ENCODE results near the gene UROS. TPM values are rescaled to one million over a fixed set of nuclear protein-coding genes. Genes with fewer than 3 reads are reported as not detected.

Gene UROS
- total RNA-seq, 4 donors from 2014 or later = 28.8 to 55.7 (median 44.6) TPM

- peaks cover 0 to 37% (median 5%) of the 10 kb centered on the region in 3 donors for H3K36me3 ChIP-seq
- no peaks in the 10 kb centered on the region for H3K27me3 ChIP-seq
- TF ChIP-seq, protein P1, sequence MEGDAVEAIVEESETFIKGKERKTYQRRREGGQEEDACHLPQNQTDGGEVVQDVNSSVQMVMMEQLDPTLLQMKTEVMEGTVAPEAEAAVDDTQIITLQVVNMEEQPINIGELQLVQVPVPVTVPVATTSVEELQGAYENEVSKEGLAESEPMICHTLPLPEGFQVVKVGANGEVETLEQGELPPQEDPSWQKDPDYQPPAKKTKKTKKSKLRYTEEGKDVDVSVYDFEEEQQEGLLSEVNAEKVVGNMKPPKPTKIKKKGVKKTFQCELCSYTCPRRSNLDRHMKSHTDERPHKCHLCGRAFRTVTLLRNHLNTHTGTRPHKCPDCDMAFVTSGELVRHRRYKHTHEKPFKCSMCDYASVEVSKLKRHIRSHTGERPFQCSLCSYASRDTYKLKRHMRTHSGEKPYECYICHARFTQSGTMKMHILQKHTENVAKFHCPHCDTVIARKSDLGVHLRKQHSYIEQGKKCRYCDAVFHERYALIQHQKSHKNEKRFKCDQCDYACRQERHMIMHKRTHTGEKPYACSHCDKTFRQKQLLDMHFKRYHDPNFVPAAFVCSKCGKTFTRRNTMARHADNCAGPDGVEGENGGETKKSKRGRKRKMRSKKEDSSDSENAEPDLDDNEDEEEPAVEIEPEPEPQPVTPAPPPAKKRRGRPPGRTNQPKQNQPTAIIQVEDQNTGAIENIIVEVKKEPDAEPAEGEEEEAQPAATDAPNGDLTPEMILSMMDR (IDR thresholded peaks at IDR 0.05) = no peak
- TF ChIP-seq POLR2A (IDR thresholded peaks at IDR 0.05) (no peak), EP300 (IDR thresholded peaks at IDR 0.05) (no peak)
- no peaks in the 10 kb centered on the region for H3K4me1 ChIP-seq
- no peaks in the 10 kb centered on the region for H3K9me3 ChIP-seq
- 77 to 79% methylated on average over 3 of the region's 3 CpGs for WGBS, 2 donors
- H3K27ac ChIP-seq = no peak overlapping the region
- H3K4me3 ChIP-seq = no peak overlapping the region
- no peak for DNase-seq (ENCODE audit: low spot score in 2 of 2)
These were observed 42.1 kb upstream of the UROS start for GRCh38 chr10:125865120-125865519.

GRCh38 chr10:125859128-125859817 lies 36.2 kb upstream of the UROS start:
- Histone ChIP-seq H3K9me3 (no peaks in the 10 kb centered on the region), H3K27me3 (no peaks in the 10 kb centered on the region), H3K4me3 (no peak overlapping the region), H3K36me3 (peaks cover 0 to 52% (median 0%) of the 10 kb centered on the region in 3 donors), H3K4me1 (no peaks in the 10 kb centered on the region), H3K27ac (no peak overlapping the region)
- TF ChIP-seq, protein P1 (IDR thresholded peaks at IDR 0.05) = no peak
- TF ChIP-seq EP300 (IDR thresholded peaks at IDR 0.05) = no peak
- no peak for TF ChIP-seq POLR2A (IDR thresholded peaks at IDR 0.05)
- 88 to 94% methylated on average over 4 of the region's 4 CpGs for WGBS, 2 donors
- DNase-seq (ENCODE audit: low spot score in 2 of 2) = no peak

GRCh38 chr10:125857185-125857760 lies 34.2 kb upstream of the UROS start:
- H3K27me3 ChIP-seq = no peaks in the 10 kb centered on the region
- no peak overlapping the region for H3K4me3 ChIP-seq
- 68 to 79% methylated on average over 2 of the region's 2 CpGs for WGBS, 2 donors
- TF ChIP-seq, protein P1 (IDR thresholded peaks at IDR 0.05) = no peak
- TF ChIP-seq POLR2A (IDR thresholded peaks at IDR 0.05) = no peak
- TF ChIP-seq EP300 (IDR thresholded peaks at IDR 0.05) = no peak
- no peaks in the 10 kb centered on the region for H3K4me1 ChIP-seq
- H3K27ac ChIP-seq = no peak overlapping the region
- no peak for DNase-seq (ENCODE audit: low spot score in 2 of 2)
- peaks cover 0 to 61% (median 0%) of the 10 kb centered on the region in 3 donors for H3K36me3 ChIP-seq
- no peaks in the 10 kb centered on the region for H3K9me3 ChIP-seq

GRCh38 chr10:125852487-125852886 lies 29.4 kb upstream of the UROS start:
- DNase-seq (ENCODE audit: low spot score in 2 of 2) = no peak
- no peaks in the 10 kb centered on the region for H3K9me3 ChIP-seq
- peaks cover 0 to 80% (median 0%) of the 10 kb centered on the region in 3 donors for H3K36me3 ChIP-seq
- H3K4me1 ChIP-seq = no peaks in the 10 kb centered on the region
- TF ChIP-seq EP300 (IDR thresholded peaks at IDR 0.05) (no peak), POLR2A (IDR thresholded peaks at IDR 0.05) (no peak)
- TF ChIP-seq, protein P1 (IDR thresholded peaks at IDR 0.05) = no peak
- WGBS, 2 donors = 88 to 94% methylated on average over 7 of the region's 7 CpGs
- no peak overlapping the region for H3K4me3 ChIP-seq
- H3K27ac ChIP-seq = no peak overlapping the region
- H3K27me3 ChIP-seq = no peaks in the 10 kb centered on the region
